ENCODE results near the gene SPIN1.

Gene SPIN1

DNA sequence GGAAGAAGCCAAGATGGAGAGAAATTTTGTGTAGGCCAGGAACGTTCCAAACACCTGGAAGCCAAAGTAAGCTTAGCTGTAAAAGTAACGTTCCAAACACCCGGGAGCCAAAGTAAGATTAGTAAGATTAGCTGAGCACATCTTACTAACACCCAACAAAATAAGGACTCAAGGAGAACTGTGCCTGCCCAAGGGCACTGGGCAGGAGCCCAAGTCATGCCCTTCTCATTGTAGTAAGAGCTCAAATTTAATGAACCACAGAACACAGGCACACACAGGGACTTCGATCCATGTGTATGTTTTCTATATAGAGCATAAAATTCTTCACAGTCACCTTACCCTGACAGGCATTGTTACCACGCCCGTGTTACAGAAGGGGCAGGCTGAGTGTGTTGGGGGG lies 110.6 kb downstream of the SPIN1 start:
- no peak for DNase-seq (ENCODE audit: low spot score)

DNA sequence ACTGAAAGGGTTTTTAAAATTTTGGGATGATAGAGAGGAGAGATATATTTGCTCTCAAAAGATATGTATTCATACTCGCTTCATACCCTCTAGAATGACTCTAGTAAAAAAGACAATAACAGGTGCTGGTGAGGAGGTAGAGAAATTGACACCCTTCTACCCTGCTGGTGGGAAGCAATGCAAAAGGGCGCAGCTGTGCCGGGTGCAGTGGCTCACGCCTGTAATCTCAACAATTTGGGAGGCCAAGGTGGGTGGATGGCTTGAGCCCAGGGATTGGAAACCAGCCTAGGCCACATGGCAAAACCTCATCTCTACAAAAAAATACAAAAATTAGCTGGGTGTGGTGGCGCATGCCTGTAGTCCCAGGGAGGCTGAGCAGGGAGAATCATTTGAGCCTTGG lies 112.8 kb downstream of the SPIN1 start:
- no peak for DNase-seq (ENCODE audit: low spot score)

DNA sequence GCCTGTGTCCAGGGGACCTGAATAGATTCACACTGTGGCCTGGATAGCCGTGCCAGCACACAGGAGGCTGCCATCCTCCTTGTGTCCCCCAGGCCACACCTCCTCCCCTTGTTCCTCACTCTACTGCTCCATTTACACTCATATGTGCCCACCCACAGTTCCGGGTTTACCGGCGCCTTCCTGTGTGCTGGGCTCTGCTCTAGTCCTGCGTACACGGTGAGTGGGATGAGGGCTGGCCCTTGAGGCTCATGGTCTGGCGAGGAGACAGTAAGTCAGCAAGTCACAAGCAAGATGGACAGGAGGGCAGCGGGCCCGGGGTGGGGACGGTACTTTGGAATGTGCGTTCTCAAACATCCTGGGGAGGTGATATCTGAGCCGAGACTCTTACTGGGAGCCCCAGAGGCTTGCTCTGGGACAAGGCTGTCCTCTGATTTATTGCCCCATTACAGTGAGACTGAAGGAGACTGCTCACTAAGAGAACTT lies 114.3 kb downstream of the SPIN1 start:
- no peak for DNase-seq (ENCODE audit: low spot score)

DNA sequence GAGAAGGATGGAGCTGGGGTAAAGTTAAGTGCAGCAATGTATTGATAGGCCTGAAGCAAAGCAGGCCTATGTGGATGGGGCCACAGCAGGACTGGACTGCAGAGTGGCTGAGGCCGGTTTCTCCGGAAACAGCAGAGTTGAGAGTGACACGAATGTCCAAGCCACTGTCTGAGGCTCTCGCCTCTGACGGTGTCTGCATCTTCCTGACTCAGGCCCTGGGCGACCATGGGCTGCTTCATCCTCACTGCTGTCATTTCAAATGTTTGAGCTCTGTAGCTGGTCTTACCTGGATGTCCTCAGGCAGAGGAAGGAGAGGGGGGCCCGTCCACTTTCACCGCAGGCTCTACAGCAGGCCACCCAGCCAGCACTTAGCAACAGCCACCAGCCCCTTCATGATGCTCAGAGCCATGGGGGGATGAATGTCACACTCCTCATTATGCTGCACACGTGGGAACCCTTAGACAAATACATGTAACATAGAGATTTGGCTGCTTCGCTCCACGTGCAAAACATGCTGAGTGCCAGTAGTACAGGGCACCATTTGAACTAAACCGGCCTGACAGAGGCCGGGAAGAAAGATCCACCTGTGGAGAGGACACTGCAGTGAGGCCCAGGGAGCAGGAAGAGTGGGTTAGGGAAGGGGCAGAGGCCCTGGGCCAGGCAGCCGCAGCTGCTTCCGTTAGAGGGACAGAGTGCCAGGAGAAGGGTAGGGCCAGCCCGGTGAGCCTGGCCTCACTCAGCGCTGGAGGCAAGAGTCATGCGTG lies 115.0 kb downstream of the SPIN1 start:
- no peak for DNase-seq (ENCODE audit: low spot score)

DNA sequence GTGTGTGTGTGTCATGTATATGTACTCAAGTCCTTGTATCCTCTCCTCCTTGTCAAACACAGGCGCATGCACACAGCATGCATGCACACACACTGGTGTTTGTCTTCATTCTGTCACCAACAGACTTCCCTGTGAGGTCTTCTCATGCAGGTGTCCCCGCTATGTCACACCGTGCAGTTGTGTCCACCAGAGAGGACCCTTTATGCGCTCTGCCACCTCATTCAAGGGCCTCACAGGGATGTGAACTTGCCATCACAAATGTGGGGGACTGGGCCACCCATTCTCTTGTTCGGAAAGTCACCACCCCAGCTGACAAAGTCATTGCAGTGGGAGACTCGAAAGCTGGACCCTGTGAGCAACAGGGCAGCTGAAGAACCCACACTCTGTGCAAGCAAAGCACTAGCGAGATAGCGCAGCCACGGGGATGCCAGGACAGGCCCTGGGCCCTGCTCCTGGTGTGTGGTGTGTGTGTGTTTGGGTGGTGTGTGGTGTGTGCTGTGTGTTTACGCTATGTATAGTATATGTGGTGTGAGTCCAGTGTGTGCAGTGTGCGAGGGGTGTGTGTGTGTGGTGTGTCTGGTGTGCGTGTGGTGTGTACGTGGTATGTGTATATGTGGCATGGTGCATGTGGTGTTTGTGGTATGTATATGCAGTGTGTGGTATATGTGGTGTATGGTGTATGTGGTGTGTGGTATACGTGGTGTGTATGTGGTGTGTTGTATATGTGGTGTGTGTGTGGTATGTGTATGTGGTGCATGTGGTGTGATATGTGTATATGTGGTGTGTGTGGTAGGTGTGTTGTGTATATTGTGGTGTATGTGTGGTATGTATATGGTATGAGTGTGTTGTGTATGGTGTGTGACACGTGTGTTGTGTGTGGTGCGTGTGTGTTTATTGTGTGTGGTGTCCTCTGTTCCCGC lies 115.9 kb downstream of the SPIN1 start:
- no peak for DNase-seq (ENCODE audit: low spot score)

GRCh38 chr9:88508326-88508725 lies 120.1 kb downstream of the SPIN1 start:
- DNase-seq (ENCODE audit: low spot score), result no peak

- DNase-seq (ENCODE audit: low spot score), result no peak
Observed at GRCh38 chr9:88511906-88512305, 123.7 kb downstream of the SPIN1 start.

GRCh38 chr9:88514247-88514646 lies 126.0 kb downstream of the SPIN1 start:
- no peak for DNase-seq (ENCODE audit: low spot score)

GRCh38 chr9:88521308-88521707 lies 133.1 kb downstream of the SPIN1 start:
- no peak for DNase-seq (ENCODE audit: low spot score)

- DNase-seq (ENCODE audit: low spot score), result no peak
Observed at GRCh38 chr9:88522360-88522759, 134.1 kb downstream of the SPIN1 start.

GRCh38 chr9:88523056-88523455 lies 134.8 kb downstream of the SPIN1 start:
- no peak for DNase-seq (ENCODE audit: low spot score)

DNA sequence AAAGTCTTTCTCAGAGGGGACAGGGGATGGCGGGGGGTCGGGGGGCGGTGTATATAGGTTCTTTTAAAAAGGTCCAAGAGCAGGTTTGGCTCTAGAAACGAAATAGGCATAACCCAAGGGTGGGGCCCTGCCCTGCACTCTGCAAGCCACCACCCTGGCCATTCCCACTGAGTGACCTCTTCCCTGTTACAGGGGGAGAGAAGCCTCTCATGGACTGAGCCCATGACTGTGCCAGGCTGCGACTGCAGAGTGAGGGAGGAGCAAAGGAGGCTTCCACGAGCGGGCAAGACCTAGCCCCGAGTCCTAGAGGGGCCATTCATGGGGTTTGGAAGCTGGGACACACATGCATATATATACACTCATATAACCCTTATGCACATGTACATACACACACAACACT lies 136.7 kb downstream of the SPIN1 start:
- DNase-seq (ENCODE audit: low spot score), result no peak

- DNase-seq (ENCODE audit: low spot score), result no peak
Observed at GRCh38 chr9:88527618-88528017, 139.4 kb downstream of the SPIN1 start.
